Muscle of arm (tissue), 12 donors: ENCODE measurements around the gene DIDO1. TPM values are rescaled to one million over a fixed set of nuclear protein-coding genes. Genes with fewer than 3 reads are reported as not detected.

Experiments
- DNase-seq: peaks from one replicate; pipeline ENCODE4 v3.0.0-alpha.2; 2013
- polyA plus RNA-seq, 12 donors: library from polyadenylated mRNA; unstranded; fragments of 120-200 nt; gene quantifications; one replicate each; pipeline ENCODE4 v1.2.1, GENCODE V29; 2013; ENCODE audit not compliant: insufficient read length in 12 of 12

DIDO1 gene
- polyA plus RNA-seq, 12 donors, result 33.5 to 69.0 (median 37.7) TPM; not detected in 1

DNA sequence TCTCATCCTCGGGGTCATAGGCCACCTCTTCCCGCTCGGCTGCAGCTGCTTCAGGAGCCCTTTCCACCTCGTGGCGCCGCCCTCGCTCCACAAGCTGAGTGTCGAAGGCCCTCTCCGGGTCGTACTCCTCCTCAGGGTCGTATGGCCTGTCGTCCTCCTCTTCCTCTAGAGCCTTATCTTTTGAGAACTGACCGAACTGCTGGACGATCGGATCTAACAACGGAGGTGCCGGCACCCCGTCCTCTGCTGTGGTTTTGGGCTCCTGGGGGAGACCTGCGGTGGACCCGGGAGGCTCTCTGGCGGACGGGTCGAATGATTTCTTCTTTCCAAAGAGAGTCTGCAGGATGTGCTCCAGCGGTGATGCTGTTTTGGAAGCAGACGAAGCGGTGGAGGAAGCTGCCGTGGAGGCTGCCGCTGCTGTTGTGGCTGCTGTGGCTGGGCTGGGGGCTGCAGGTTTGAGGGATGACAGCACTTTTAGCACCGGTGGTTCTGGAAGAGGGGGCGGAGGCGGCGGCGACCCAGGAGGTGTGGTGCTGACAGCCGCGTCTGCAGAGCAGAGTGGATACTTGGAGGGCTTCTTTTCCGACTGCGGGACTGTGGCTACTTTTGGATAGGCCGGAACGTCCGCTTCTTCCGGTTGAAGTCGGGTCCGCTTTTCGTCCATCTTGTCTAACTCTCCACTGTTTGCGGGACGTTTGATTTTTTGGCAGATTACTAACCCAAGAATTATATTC is 44.5 kb downstream of the DIDO1 start:
- DNase-seq, result no peak

DNA sequence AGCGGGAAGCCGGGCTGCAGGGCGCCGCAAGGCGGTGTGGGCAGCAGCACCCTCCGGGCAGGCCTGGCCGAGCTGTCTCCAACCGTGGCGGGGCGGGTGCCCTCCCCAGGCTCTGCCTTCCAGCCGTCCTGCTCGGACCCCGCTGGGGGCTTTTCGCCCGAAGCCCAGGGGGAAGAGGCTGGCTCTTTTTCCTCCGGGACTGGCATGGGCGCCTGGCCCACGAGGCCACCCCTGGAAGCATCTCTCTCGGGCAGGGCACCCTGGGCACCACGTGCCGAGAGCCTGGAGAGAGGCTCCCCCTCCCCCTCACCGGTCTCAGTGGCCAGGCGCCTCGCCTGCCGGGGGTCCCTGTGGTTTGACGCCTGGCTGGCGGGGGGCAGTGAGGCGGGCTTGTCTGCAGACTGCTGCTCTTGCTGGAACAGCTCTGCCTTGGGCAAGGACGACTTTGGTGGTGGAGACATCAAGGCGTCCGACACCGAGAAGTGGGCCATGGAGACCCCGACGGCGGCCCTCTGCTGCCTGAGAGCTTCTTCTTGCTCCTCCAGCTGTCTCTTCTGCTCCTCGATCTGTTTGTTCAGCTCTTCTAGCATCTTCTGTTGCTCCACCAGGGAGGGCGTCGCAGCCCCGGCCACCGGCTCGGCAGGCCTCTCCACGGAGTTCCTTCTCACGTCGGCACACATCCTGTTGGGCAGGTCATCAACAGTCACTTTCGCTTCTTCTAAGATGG is 45.2 kb downstream of the DIDO1 start:
- DNase-seq, result no peak

DNA sequence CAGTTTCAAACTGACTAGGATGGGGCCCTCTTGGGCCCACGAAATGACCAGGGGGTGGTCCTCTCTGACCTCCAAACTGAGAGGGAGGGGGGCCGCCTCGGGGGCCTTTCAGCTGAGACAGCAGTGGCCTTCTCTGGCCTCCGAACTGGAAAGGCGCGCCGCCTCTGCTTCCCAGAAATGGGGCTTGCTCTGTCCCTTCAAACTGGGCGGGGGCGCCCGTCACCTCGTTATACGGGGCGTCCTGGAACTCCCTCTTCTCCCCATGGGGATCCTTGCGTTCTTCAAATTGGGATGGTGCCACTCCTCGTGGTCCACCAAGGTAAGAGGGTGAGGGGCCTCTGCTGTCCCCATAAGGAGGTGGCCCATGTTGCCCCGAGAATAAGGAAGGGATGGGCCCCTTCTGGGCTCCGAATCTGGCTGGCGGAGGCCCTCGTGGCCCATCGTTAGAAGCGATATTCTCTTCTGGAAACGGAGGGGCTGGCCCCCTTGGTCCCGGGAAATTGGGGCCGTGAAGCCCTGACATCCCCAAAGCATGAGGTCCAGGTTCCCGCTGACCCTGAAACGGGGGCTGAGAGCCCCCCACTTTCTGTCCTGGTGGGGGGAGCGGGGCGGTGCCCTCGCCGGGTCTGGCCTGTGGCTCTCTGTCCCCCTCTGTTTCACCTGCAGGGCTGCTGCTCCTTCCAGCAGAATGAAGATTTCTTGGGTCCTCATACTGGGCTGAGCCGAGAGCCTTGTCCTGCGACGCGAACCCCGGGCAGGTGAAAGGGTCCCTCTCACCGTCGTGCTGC is 46.0 kb downstream of the DIDO1 start:
- DNase-seq, result no peak

DNA sequence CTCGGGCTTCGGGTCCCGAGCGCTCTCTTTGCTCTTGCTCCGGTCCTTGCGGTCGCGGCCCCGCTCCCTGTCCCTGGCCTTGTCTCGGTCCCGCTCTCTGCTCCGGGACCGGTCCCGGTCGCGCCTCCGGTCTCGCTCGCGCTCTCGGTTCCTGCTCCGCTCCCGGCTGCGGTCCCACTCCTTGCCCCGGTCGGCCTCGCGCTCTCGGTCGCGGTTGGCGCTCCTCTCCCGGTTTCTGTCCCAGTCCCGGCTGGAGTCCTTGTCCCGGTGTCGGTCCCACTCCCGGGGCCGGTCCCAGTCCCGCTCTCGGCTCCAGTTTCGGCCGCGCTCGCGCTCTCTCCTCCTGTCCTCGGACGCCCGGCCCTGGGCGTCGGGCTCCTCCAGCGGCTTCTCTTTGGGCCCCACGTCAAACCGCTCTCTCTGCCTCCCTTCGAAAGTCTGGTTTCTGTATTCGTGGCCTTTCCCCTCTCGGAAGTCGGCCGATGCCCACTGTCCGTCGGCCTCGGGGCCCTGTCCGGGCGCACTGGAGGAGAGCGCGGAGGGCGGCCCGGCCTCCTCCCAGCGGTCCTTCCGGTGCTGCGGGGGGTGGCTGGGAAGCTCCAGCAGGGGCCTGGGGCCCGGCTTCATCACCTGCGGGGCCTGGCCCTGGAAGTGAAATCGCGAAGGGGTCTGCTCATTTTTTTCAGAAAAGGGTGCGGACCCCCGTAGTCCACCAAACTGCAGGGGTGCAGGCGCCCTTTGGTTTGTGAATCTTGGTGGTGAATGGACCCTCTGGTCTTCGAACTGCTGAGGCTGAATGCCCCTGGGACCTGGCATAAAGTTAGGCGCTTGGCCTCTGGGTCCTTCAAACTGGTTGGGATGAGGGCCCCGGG is 46.8 kb downstream of the DIDO1 start:
- no peak for DNase-seq

DNA sequence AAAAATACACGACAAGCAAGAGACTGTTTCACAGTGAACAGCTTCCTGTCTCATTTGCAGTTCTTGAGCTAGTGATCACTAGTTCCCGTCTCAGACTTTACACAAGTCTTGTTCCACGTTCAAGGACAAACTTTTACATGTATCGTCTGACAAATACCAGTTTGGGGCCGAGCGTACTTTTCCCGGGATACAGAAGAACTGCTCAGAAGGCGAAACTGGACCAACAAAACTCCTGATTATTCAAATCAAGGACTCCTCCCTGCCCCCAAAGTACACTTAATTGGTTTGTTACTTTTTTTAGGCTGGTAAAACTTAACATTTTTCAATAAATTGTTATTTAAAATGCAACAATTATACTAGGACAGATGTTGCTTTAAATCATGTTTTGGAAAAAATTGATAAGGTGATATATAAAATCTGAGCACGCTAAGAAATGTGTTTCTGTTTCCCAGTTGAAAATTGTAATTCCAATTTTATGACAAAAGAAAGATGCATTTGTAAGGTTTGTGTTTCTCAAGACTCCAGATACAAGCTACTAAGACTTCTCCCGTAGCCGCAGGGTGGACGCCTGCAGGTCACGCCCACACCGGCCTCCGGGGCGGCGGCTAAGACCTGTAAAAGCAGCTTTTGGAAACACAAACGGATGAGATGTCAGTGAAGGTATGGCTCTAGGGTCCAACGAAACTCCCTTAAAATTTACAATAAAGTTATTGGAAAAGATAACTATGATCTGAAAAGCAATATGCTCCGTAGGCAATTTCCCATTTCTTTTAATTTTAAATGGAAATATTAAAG is 47.9 kb downstream of the DIDO1 start:
- no peak for DNase-seq

DNA sequence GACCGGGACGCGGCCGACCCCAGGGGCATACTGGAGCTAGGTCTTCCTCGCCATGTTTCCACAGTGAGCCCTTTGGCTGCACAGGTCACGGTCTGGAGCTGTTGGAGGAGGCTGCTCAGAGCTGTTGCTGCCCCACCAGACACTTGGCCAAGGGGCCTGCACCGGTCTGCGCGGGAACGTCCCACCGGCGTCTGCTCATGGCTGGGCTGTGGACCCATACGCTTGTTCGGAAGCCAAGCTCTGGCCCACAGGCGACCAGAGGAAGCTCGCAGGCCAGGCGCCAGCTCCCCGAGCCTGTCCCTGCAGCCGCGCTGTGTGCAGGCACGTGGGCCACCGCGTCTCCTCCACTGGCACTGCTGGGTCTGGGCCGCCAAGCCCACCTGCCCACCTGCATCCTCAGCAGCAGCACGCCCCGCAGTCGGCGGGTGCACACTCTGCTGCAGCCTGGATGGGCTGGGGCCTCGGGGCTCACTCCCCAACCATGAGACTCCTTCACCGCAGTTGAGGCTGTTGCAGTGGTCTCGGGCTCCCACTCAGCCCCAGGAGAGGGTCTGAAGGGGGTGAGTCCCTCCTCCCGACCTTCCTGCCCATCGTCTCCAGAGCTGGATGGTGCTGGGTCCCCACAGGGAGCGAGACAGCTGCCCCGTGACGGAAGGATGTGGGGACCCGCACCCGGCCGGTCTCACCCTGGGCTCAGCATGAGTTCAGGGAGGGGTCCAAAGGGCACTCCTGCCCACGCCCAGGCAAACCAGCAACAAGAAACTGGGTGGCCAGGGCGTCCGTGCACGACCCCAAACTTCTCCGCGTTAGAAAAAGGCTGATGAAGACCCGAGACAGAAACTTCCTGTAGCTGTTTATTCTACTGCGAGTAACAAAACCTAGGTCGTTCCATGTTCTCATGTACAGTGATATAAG is 49.1 kb downstream of the DIDO1 start:
- DNase-seq, result peak; percentile 88

DNA sequence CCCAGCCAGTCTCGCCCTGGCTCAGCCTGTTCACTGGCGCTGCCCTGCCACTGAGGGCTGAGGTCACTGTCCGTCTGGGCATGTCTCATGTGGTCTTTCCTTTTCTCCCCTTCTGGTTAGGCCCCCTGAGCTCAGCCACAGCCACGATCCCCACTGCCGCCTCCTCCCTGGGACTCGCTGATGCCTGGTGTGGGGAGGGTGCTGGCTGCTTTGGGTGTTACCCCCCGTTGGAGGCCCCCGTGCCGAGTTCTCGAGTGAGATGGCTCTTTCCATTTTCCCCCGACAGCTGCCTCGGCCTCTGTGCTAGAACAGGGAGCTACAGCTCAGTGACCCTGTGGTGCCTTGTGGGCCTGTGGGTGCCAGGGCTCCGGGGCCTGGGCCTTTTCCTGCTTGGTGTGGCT is 49.8 kb downstream of the DIDO1 start:
- DNase-seq, result no peak

DNA sequence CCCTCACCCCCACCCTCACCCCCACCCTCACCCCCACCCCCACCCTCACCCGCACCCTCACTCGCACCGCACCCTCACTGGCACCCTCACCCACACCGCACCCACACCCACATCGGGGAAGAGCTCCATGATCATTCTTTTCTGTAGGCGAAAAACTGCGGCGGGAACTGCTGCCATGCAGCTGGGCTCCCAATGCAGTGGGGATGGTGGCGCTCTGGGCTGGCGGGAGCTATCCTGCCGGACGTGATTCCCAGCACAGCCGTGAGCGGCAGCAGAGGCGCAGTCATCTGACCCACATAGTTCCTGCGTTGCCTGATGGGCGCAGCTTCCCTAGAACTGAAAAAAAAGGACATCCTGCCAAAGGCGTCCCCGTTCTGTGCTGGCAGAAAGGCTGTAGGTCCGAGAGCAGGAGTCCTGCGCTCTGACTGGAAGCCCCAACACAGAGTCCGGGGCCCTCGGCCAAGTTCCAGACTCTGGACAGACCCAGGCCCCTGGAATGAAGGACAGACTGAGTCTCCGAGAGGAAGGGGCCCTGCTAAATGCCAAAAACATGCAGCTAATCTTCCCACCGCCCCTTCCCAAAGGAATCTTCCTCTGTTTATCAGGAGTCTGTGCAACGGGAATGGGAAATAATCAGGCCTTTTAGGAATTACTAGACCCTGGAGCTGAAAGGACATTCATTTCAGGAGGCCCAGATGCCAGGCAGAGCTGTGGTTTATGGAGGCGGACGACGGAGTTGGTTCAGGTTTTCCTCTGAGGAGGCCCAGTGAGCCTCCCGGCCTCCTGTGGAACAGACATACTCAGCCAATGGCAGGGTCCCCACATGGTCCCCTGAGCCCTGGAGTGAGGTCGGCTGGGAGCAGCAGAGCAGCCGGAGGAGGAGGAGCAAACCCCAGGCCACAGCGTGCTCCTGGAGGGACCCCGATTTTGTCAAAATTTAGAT is 50.6 kb downstream of the DIDO1 start:
- DNase-seq, result peak; percentile 86

DNA sequence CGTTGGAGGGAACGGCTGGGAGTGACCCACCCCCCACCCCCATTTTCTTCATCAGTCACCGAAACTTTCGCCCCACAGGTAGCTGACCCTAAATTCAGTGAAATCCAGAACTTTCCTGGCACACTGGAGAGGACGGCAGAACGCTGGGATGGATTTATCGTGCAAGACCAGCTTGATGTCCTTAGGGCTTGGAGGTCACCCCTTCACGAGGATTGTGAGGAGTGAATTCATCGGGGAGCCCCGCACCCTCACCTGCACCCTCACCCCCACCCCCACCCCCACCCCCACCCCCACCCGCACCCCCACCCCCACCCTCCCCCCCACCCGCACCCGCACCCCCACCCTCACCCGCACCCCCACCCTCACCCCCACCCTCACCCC is 51.4 kb downstream of the DIDO1 start:
- DNase-seq, result no peak

DNA sequence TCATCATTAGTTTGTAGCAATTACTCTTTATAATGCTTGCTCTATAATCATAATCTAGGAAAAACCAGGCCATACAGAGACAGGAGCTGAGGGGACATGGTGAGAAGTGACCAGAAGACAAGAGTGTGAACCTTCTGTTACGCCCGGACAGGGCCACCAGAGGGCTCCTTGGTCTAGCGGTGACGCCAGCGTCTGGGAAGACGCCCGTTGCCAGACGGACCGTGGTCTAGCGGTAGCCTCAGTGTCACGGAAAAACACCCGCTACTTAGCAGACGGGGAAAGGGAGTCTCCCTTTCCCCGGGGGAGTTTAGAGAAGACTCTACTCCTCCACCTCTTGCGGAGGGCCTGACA is 52.6 kb downstream of the DIDO1 start:
- peak; percentile 58 for DNase-seq

DNA sequence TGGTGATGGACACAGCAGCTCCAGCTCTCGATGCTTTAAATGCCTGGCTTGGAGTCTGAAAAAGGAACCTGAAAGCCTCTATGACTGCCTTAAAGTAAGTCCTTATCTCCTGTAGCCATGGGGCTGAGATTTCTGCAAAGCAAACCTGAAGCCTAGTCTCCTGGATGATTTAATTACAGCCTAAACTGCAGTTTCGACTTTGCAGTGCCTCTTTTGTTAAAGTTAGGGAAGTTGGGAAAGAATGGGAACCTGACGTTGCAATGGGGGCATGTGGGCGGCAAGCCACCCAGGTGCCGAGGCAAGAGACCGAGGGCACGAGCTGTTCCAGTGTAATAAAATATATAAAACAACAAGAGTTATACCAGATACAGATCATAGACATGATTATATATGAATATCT is 53.0 kb downstream of the DIDO1 start:
- no peak for DNase-seq

DNA sequence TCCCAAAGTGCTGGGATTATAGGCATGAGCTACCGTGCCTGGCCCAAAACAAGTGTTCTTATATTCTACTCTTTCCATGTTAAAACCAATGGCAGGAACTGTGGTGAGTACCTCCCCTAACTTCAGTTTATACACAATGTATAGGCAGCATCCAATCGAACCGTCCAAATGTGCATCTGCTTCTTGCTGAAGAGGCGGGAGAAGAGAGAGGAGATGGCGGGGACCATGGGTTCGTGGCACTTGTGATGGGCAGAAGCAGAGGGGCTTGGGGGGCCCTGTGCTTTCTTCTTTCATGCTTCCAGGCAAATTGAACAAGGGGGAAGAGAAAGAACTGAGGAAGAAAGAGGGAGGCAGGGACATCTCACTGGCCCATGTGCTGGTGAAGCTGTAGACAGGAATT is 53.4 kb downstream of the DIDO1 start:
- DNase-seq, result no peak

DNA sequence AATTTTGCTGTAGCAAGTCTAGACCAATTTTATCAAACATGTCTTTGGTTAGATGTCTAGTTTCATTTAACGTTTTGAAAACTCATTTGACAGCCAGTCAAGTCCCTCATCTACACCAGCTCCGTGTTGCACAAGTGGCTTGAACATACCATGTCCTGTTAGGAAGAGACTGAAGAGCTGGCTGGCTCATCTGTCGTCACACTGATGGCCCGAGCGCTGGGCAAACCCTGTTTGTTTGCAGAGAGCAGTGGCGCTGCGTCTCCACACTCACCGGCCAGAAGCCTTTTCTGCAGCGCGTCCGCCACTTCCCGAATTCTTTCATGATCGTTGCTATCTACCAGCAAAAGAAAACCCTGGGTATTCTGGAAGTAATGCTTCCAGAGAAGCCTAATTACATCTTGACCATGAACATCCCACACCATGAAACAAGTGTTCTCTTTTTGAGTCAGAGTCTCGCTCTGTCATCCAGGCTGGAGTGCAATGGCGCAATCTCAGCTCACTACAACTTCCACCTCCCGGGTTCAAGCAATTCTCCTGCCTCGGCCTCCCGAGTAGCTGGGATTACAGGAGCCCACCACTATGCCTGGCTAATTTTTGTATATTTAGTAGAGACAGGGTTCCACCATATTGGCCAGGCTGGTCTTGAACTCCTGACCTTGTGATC is 54.0 kb downstream of the DIDO1 start:
- DNase-seq, result no peak

DNA sequence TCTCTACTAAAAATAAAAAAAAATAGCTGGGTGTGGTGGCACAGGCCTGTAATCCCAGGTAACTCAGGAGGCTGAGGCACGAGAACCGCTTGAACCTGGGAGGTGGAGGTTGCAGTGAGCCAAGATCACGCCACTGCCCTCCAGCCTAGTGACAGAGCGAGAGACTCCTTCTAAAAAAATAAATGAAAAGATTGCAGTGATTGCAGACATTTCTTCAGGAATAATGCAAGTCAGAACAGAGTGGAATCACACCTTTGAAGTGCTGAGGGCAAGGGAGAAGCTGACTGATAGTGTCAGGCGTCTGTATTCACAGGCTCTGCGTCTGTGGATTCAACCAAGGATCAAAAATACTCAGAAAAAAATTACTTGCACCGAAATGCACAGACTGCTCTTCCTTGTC is 62.1 kb downstream of the DIDO1 start:
- DNase-seq, result no peak

DNA sequence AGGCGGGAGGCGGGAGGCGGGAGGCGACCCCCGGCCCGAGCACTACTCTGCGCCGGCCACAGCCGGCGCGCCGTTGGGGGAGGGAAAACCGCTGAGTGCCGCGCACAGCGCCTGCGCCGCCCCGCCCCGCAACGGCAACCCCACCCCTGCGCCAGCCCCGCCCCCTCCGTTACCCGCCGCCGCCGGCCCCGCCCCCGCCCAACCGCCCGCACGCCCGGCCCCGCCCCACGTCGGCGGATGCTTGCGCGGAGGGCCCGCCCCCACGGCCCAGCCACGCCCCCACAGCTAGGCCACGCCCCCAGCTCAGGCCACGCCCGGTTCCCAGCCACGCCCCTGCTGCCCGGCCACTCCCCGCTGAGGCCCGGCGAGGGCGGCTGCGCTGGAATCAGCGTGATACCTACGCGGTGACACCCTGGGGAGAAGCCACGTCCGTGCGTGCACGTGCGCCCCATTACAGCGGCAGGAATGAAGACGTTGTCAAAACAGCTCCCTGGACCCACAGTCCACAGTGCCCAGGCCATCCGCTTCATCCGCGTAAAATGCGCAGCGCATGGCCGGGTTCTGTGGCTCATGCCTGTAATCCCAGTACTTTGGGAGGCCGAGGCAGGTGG is 64.5 kb downstream of the DIDO1 start, which contains the start of gene TCFL5:
TCFL5 (minus strand) TSS at position 97 of the 611 bp plus-strand sequence. CDS start 152 bp downstream, outside the sequence.
- peak; percentile 76 for DNase-seq

DNA sequence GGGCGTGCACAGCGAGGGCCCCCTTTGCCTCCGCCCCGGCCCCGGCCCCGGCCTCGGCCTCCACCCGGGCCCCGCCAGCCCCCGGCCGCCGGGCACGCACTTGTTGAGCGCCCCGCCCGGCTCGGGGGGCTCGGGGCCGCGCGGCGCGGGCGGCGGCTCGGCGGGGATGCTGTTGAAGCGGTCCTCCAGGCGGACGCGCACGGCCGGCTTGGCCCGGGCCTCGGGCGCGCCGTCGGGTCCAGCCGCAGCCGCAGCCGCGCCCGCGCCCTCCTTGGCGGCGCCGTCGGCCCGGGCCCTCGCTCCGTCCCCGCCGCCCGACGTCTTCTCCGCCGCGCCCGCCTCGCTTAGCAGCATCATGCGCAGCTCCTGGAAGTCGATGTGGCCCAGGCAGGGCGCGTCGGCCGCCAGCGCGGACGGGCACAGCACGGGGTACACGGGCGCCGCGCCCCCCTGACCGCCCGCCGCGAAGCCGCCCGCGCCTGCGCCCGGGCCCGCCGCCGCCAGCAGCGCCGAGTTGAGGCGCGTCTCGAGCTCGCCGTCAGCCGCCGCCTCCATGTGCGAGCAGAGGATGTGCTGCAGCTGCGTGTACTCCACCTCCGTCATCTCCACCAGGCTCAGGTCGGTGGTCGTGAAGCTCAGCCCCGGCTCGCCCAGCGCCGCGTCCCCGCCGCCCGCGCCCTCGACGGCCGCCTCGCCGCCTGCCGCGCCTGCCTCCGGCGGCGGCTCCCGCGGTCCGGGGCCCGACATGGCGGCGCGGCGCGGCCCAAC is 65.2 kb downstream of the DIDO1 start:
- no peak for DNase-seq
